Caki2 (cell line): ENCODE data around the gene ZNF385D. TPM values are rescaled to one million over a fixed set of nuclear protein-coding genes. Genes with fewer than 3 reads are reported as not detected.

Experiments used
- DNase-seq: peaks from one replicate; pipeline ENCODE4 v3.0.0-alpha.2; 2015; ENCODE audit warnings: low read depth
- in situ Hi-C: cut with HindIII; loops from 2 replicates; pipeline ENCODE4 v1.10.0; 2016; ENCODE audit warnings: low sequenced_read_pairs, low pct_unique_long_range_greater_than_20kb, mixed read lengths
- total RNA-seq: library from RNA; depleted of rRNA; stranded (reverse); fragments of >200 nt; shearing (Covaris generic); gene quantifications from 2 replicates; pipeline ENCODE4 v1.2.3, GENCODE V29; 2014; ENCODE audit warnings: low replicate concordance

ZNF385D gene
- total RNA-seq, 1 experiment from 2014 or later, result 2.1 TPM

GRCh38 chr3:21377071-21377769 lies 373.8 kb downstream of the ZNF385D start:
- no peak for DNase-seq
- in situ Hi-C loops, result no loop called here

- DNase-seq, result no peak
- in situ Hi-C loops, result no loop called here
These were observed 378.7 kb downstream of the ZNF385D start for GRCh38 chr3:21372316-21372715.
